ENCODE data around the gene FMNL2. TPM values are rescaled to one million over a fixed set of nuclear protein-coding genes. Genes with fewer than 3 reads are reported as not detected.
"Not testable (repeated sequence)": the region's sequence is repeated elsewhere in the genome, so short reads cannot be mapped to it uniquely, and the experiment has no call there.

FMNL2 gene
- total RNA-seq, 4 donors from 2014 or later: 5.8 to 19.8 (median 16.9) TPM

DNA sequence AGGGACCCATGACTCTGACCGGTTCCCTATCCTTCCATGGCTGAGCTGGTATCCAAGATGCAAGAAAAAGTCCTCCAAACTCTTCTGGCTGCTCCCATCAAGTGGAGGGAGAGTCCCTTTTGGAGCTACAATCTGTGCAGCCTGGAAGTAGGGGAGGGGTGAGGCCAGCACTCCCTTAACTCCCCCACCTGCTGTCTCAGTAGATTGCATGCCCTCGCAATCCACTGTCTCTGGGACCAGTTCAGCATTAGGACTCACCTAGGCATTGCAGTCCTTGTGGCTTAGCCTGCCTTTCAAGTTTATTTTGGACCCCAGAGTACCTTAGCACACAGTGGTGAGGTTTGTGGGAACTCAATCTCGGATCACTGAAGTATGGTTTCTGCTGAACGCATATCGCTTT lies 14.2 kb upstream of the FMNL2 start:
- WGBS, 2 donors: 85 to 96% methylated on average over 4 of the region's 5 CpGs
- H3K4me3 ChIP-seq: no peak overlapping the region
- no peaks in the 10 kb centered on the region for H3K4me1 ChIP-seq
- intact Hi-C loops (cut with DNase I): no loop called here
- no peaks in the 10 kb centered on the region for H3K36me3 ChIP-seq
- H3K27ac ChIP-seq: no peak overlapping the region
- H3K27me3 ChIP-seq: peaks cover 0 to 3% (median 0%) of the 10 kb centered on the region in 4 donors
- no peak for DNase-seq
- no peak for TF ChIP-seq POLR2A (IDR thresholded peaks at IDR 0.05)
- H3K9me3 ChIP-seq: no peaks in the 10 kb centered on the region

DNA sequence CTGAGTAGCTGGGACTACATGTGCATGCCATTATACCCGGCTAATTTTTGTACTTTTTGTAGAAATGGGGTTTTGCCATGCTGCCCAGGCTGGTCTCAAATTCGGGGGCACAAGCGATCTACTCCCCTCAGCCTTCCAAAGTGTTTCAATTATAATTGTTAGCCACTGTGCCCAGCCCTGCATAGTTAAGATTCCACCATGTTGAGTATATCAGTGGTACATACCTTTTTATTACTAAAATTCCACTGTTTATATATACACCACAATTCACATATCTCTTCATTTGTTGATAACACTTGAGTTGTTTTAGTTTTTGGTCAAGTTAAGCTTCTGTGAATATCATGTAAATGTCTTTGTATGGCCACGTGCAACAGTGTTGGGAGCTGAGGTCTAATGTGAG lies 12.8 kb upstream of the FMNL2 start:
- 85 to 87% methylated on average over 4 of the region's 4 CpGs for WGBS, 2 donors
- Histone ChIP-seq H3K36me3 (no peaks in the 10 kb centered on the region), H3K27me3 (peaks cover 0 to 3% (median 0%) of the 10 kb centered on the region in 4 donors), H3K4me1 (no peaks in the 10 kb centered on the region), H3K4me3 (no peak overlapping the region), H3K27ac (no peak overlapping the region), H3K9me3 (no peaks in the 10 kb centered on the region)
- intact Hi-C loops (cut with DNase I): no loop called here
- no peak for TF ChIP-seq POLR2A (IDR thresholded peaks at IDR 0.05)
- TF ChIP-seq CTCF (IDR thresholded peaks at IDR 0.05): no peak
- no peak for DNase-seq

DNA sequence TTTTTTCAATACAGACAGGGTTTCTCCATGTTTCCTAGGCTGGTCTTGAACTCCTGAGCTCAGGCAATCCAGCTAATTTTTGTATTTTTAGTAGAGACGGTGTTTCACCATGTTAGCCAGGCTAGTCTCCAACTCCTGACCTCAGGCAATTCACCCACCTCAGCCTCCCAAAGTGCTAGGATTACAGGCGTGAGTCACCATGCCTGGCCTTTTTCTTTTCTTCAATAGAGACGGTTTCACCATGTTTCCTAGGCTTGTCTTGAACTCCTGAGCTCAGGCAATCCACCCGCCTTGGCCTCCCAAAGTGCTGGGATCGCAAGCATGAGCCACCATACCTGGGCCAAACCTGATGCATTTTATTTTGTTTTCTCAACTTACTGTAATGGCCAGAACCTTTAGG lies 9.8 kb upstream of the FMNL2 start:
- intact Hi-C loops (cut with DNase I); H3K9me3 ChIP-seq; H3K4me1 ChIP-seq; H3K27ac ChIP-seq; DNase-seq; H3K36me3 ChIP-seq; H3K4me3 ChIP-seq; H3K27me3 ChIP-seq: not testable (repeated sequence)
- WGBS, 2 donors: 64 to 69% methylated on average over 5 of the region's 5 CpGs

- Histone ChIP-seq H3K27ac (no peak overlapping the region), H3K36me3 (no peaks in the 10 kb centered on the region), H3K4me3 (no peak overlapping the region), H3K27me3 (peaks cover 0 to 3% (median 0%) of the 10 kb centered on the region in 4 donors), H3K9me3 (no peaks in the 10 kb centered on the region), H3K4me1 (no peaks in the 10 kb centered on the region)
- WGBS, 2 donors: 96% methylated on average over 3 of the region's 3 CpGs
- intact Hi-C loops (cut with DNase I): no loop called here
- no peak for TF ChIP-seq CTCF (IDR thresholded peaks at IDR 0.05)
- TF ChIP-seq POLR2A (IDR thresholded peaks at IDR 0.05): no peak
- DNase-seq: no peak
Measured at GRCh38 chr2:152326710-152327109, 8.3 kb upstream of the FMNL2 start.

DNA sequence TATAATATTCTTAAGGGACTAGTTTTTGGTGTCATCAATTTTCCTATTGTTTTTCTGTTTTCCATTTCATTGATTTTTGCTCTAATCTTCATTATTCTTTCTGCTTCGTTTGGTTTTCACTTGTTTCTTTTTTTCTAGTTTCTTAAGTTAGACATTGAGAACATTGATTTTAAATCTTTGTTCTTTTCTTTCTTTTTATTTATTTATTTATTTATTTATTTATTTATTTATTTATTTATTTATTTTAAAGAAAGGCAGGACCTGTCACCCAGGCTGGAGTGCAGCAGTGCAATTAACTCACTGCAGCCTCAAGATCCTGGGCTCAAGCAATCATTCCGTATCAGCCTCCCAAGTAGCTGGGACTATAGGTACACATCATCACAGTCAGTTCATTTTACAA lies 7.0 kb upstream of the FMNL2 start:
- no peak for TF ChIP-seq CTCF (IDR thresholded peaks at IDR 0.05)
- TF ChIP-seq POLR2A (IDR thresholded peaks at IDR 0.05): no peak
- H3K27ac ChIP-seq: no peak overlapping the region
- H3K4me1 ChIP-seq: no peaks in the 10 kb centered on the region
- no peaks in the 10 kb centered on the region for H3K27me3 ChIP-seq
- no peak for DNase-seq
- 93 to 100% methylated on average over 2 of the region's 2 CpGs for WGBS, 2 donors
- H3K36me3 ChIP-seq: no peaks in the 10 kb centered on the region
- H3K9me3 ChIP-seq: no peaks in the 10 kb centered on the region
- intact Hi-C loops (cut with DNase I): no loop called here
- H3K4me3 ChIP-seq: no peak overlapping the region

DNA sequence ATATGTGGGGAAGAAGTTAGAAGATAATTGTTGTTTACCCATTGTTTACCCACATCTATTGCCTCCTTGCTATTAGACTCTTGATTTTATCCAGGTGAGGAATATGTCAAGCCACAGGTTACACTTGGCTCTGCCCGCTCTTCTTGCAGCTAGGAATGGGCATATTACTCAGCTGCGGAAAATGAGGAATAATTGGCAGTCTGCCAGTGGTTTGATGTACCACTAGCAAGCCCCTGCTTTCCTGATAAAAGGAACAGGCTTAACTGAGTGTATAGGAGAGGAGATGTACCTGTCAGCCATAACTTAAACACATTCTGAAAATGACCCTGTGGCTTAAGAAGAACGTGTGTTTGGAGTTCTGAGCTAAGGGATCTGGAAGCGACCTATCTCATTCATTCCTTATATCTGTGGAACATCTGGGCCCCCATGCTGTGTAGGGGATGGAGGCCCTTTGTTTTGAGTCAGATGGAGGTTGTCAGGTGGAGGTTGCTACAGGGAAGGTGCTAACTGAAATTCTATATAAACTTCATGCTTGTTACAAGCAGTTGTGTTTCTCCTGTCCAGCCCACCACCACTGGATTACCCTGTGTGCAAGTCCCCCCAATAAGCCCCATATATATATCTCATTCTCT lies 4.6 kb upstream of the FMNL2 start:
- H3K27me3 ChIP-seq: peaks cover 0 to 4% (median 0%) of the 10 kb centered on the region in 4 donors
- intact Hi-C loops (cut with DNase I): loop anchor here (10.0 kb wide), 1 partner anchor 136 kb away; no protein-coding TSS in a partner anchor
- H3K36me3 ChIP-seq: no peaks in the 10 kb centered on the region
- TF ChIP-seq CTCF (IDR thresholded peaks at IDR 0.05) (no peak), POLR2A (IDR thresholded peaks at IDR 0.05) (no peak)
- DNase-seq: no peak
- H3K27ac ChIP-seq: no peak overlapping the region
- no peaks in the 10 kb centered on the region for H3K9me3 ChIP-seq
- H3K4me3 ChIP-seq: no peak overlapping the region
- WGBS, 2 donors: 65 to 74% methylated on average over 4 of the region's 4 CpGs
- peaks cover 0 to 8% (median 4%) of the 10 kb centered on the region in 3 donors for H3K4me1 ChIP-seq

All from esophagus squamous epithelium (tissue), 5 donors.